ENCODE data around the gene DPP8. TPM values are rescaled to one million over a fixed set of nuclear protein-coding genes. Genes with fewer than 3 reads are reported as not detected.

DPP8 gene
- total RNA-seq, 1 donor from 2014 or later = 39.0 TPM

DNA sequence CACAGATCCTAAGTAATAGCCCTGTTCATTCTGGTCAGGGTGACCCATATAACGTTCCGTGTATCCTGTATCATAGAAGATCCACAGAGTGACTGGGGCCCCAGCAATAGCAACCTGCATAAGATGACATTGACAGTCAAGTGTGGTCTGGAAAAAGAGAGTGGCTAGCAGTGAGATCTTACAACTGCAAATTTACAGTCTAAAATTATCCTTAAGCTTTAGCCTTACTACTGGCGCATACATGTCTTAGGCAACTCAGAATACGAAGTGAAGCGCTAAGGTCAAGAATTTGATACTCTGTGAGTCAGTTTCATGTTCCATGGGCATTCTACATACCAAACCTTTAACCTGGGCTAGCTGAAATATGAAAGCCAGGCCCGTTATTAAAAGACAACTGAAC lies 65.5 kb downstream of the DPP8 start:
- no peak overlapping the region for H3K27ac Mint-ChIP-seq
- peaks cover 6% of the 10 kb centered on the region for H3F3A ChIP-seq (ENCODE audit: low read depth)
- no peak overlapping the region for H3K27ac ChIP-seq
- no peaks in the 10 kb centered on the region for H3K9me3 Mint-ChIP-seq
- no peak overlapping the region for H2AFZ ChIP-seq (replicated peaks)
- H4K20me1 ChIP-seq (ENCODE audit: low read depth) = no peaks in the 10 kb centered on the region
- no peak for DNase-seq (ENCODE audit: low spot score)
- peaks cover 12% of the 10 kb centered on the region for H3K36me3 ChIP-seq
- H3K4me1 Mint-ChIP-seq = no peaks in the 10 kb centered on the region
- TF ChIP-seq EZH2phosphoT487 (IDR thresholded peaks at IDR 0.05) (no peak), EZH2 (IDR thresholded peaks at IDR 0.05) (no peak)
- TF ChIP-seq, protein P1, sequence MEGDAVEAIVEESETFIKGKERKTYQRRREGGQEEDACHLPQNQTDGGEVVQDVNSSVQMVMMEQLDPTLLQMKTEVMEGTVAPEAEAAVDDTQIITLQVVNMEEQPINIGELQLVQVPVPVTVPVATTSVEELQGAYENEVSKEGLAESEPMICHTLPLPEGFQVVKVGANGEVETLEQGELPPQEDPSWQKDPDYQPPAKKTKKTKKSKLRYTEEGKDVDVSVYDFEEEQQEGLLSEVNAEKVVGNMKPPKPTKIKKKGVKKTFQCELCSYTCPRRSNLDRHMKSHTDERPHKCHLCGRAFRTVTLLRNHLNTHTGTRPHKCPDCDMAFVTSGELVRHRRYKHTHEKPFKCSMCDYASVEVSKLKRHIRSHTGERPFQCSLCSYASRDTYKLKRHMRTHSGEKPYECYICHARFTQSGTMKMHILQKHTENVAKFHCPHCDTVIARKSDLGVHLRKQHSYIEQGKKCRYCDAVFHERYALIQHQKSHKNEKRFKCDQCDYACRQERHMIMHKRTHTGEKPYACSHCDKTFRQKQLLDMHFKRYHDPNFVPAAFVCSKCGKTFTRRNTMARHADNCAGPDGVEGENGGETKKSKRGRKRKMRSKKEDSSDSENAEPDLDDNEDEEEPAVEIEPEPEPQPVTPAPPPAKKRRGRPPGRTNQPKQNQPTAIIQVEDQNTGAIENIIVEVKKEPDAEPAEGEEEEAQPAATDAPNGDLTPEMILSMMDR (IDR thresholded peaks at IDR 0.05) = no peak
- no peaks in the 10 kb centered on the region for H3K9me3 ChIP-seq (ENCODE audit: low read depth)
- no peak overlapping the region for H3K4me2 ChIP-seq
- H3K4me3 Mint-ChIP-seq = no peak overlapping the region
- H3K27me3 Mint-ChIP-seq (ENCODE audit: insufficient read depth, low read depth) = no peaks in the 10 kb centered on the region
- H3K9ac ChIP-seq = no peak overlapping the region
- no peaks in the 10 kb centered on the region for H3K27me3 ChIP-seq
- H3K79me2 ChIP-seq (ENCODE audit: low read depth) = no peaks in the 10 kb centered on the region
- peaks cover 21% of the 10 kb centered on the region for H3K36me3 Mint-ChIP-seq
- no peak overlapping the region for H3K4me3 ChIP-seq
- no peaks in the 10 kb centered on the region for H3K4me1 ChIP-seq

DNA sequence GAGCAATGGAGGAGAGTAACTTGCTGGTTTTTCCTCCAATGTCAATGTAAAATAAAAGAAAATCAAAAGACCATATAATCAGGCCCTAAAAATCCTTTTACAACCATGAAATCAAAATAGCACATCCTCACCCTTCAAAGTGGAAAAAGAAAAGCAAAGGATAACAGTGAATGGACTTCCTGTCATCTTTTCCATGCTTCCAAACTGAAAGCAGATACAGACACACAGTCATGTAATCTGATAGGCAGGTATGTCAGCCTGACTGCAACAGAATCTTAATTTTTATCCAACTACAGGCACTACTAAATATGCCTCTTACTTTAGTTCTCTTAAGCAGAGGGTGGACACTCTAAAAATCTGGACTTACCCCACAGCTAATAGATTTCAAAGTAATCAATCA lies 66.9 kb downstream of the DPP8 start:
- H3K79me2 ChIP-seq (ENCODE audit: low read depth) = no peaks in the 10 kb centered on the region
- no peaks in the 10 kb centered on the region for H3K4me1 Mint-ChIP-seq
- H3K27ac ChIP-seq = no peak overlapping the region
- no peak overlapping the region for H3K9ac ChIP-seq
- H3K36me3 ChIP-seq = peaks cover 16% of the 10 kb centered on the region
- H3K36me3 Mint-ChIP-seq = peaks cover 22% of the 10 kb centered on the region
- no peaks in the 10 kb centered on the region for H3K4me1 ChIP-seq
- H3K27me3 Mint-ChIP-seq (ENCODE audit: insufficient read depth, low read depth) = no peaks in the 10 kb centered on the region
- H3K27ac Mint-ChIP-seq = no peak overlapping the region
- H3K9me3 Mint-ChIP-seq = no peaks in the 10 kb centered on the region
- H3K4me3 Mint-ChIP-seq = no peak overlapping the region
- H3F3A ChIP-seq (ENCODE audit: low read depth) = peaks cover 6% of the 10 kb centered on the region
- H2AFZ ChIP-seq (replicated peaks) = no peak overlapping the region
- H4K20me1 ChIP-seq (ENCODE audit: low read depth) = no peaks in the 10 kb centered on the region
- no peak for DNase-seq (ENCODE audit: low spot score)
- TF ChIP-seq EZH2phosphoT487 (IDR thresholded peaks at IDR 0.05) (no peak), EZH2 (IDR thresholded peaks at IDR 0.05) (no peak)
- TF ChIP-seq, protein P1 (IDR thresholded peaks at IDR 0.05) = no peak
- H3K9me3 ChIP-seq (ENCODE audit: low read depth) = no peaks in the 10 kb centered on the region
- H3K4me2 ChIP-seq = no peak overlapping the region
- no peak overlapping the region for H3K4me3 ChIP-seq
- H3K27me3 ChIP-seq = no peaks in the 10 kb centered on the region

DNA sequence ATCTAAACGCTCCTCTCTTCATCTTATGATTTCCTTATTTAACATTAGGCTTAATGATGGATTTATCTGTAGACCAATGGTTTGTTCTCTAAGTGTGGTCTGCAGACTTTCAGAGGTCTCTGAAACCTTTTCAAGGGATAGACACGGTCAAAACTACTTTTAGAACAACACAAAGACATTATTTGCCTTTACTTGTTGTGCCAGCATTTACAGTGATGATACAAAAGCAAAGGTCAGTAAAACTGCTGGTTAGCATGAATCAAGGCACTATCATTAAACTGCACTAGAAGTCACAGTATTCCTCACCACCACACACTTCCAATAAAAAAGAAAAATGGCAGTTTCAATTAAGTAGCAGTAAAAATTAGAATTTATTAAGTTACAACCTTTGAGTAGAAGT lies 70.3 kb downstream of the DPP8 start:
- Histone ChIP-seq H3K4me2 (no peak overlapping the region), H3K27ac (no peak overlapping the region), H3K79me2 (ENCODE audit: low read depth) (no peaks in the 10 kb centered on the region), H3K9me3 (ENCODE audit: low read depth) (no peaks in the 10 kb centered on the region), H2AFZ (replicated peaks) (no peak overlapping the region), H3K9ac (no peak overlapping the region), H3F3A (ENCODE audit: low read depth) (peaks cover 27% of the 10 kb centered on the region), H4K20me1 (ENCODE audit: low read depth) (no peaks in the 10 kb centered on the region), H3K36me3 (peaks cover 16% of the 10 kb centered on the region), H3K4me3 (no peak overlapping the region), H3K4me1 (peaks cover 25% of the 10 kb centered on the region), H3K27me3 (no peaks in the 10 kb centered on the region)
- Mint-ChIP-seq H3K27me3 (ENCODE audit: insufficient read depth, low read depth) (no peaks in the 10 kb centered on the region), H3K27ac (no peak overlapping the region), H3K9me3 (no peaks in the 10 kb centered on the region), H3K36me3 (peaks cover 22% of the 10 kb centered on the region), H3K4me1 (peaks cover 9% of the 10 kb centered on the region), H3K4me3 (no peak overlapping the region)
- TF ChIP-seq, protein P1 (IDR thresholded peaks at IDR 0.05) = no peak
- TF ChIP-seq EZH2 (IDR thresholded peaks at IDR 0.05) = no peak
- TF ChIP-seq EZH2phosphoT487 (IDR thresholded peaks at IDR 0.05) = no peak
- no peak for DNase-seq (ENCODE audit: low spot score)

All from neural progenitor cell (in vitro differentiated cells).